OCI-LY3 (cell line): ENCODE data around the gene LENEP.

Source experiments
- CTCF ChIP-seq: fragments of 200-600, 300-600 bp; sonication (generic); IDR thresholded peaks from 2 replicates; pipeline ENCODE4 v1.5.1; 2014; ENCODE audit warnings: antibody characterized with exemption, low read length, low read depth
- EZH2phosphoT487 ChIP-seq: fragments of 200-600 bp; shearing (Covaris generic); IDR thresholded peaks from 2 replicates; pipeline ENCODE4 v1.6.1; 2018; ENCODE audit warnings: antibody characterized with exemption, mixed run types, low read depth

GRCh38 chr1:155009742-155010141 lies 16.4 kb downstream of the LENEP start:
- TF ChIP-seq CTCF (no peak), EZH2phosphoT487 (no peak)
